GM11168 (cell line): Measurements from ENCODE around the gene SHISA4.
"Not testable (repeated sequence)": the region's sequence is repeated elsewhere in the genome, so short reads cannot be mapped to it uniquely, and the experiment has no call there.

Experiments used
- in situ Hi-C: fragments of 300-500 bp; cut with MboI; formaldehyde crosslinking; loops from one replicate; pipeline ENCODE4 v1.12.0; 2022; ENCODE audit warnings: low sequenced_read_pairs; ENCODE audit not compliant: unreplicated experiment

SHISA4 gene

GRCh38 chr1:201895120-201895665 lies 6.5 kb downstream of the SHISA4 start:
- in situ Hi-C loops: loop anchor here (25.0 kb wide), 1 partner anchor 217 kb away; the partner anchor contains the start of gene GPR37L1

DNA sequence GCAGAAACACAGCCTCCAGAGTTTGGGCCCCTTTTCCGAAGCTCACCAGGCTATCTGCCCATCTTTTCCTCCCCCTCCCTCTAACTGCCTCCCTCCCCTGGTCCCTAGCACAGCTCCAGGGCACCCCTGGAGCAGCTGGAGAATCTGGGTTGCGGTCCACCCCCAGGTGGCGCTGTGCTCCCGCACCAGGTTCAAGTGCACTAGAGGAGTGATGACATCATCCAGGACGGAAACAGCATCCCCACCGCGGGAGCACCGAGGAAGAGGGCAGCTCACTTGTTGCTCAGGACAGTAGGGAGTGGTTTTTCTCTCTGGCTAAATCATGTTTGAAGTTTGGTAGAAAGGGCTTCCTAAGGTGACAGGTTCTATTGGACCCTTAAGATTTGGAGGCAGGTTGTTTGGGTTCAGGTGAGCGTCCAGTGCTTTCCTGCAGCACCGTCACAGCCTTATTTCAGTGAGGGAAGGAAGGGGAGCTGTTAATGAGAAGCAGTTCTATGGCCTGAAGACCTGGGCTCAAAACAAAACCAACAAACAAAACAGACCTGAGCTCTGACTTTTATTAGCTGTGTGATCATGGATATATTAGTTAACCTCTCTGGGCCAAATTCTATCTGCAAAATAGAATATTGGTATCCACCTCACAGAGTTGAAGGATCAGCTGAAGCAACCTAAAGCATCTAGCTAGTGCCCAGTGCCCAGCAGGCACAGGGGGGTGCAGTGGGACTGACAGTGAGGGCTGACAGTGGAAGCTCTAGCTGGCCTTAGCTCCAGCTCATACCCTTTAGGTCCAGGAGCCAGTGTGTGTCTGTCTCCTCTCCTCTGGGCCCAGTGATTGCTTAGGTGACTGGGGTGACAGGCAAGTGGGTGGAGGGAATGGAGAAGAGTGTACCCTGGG lies 7.5 kb downstream of the SHISA4 start:
- in situ Hi-C loops: loop anchor here (25.0 kb wide), 1 partner anchor 216 kb away; the partner anchor contains the start of gene GPR37L1

DNA sequence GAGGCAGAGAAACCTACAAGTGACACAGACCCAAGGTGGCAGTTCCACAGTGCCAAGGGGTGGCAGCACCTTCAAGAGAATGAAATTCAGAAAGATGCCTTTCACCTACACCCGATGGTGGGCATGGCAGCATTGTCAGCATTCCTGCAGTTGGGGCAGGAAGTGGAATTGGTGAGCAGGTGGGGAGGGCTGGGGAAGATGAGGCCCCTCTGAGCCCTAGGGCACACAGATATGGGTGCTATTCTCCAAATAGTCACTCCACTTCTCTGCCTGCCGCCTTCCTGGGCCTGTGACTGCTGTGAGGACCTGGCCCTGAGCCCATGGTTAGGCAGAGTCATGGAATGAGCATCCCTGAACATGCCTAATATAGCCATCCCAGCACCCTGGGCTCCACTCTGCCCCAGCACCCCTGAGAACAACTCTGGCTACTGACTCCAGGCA lies 8.3 kb downstream of the SHISA4 start:
- in situ Hi-C loops: loop anchor here (25.0 kb wide), 1 partner anchor 215 kb away; the partner anchor contains the start of gene GPR37L1

- in situ Hi-C loops: loop anchor here (25.0 kb wide), 1 partner anchor 214 kb away; the partner anchor contains the start of gene GPR37L1
These were observed 9.7 kb downstream of the SHISA4 start for GRCh38 chr1:201898240-201898894.

GRCh38 chr1:201898992-201899391 lies 10.3 kb downstream of the SHISA4 start:
- in situ Hi-C loops: loop anchor here (25.0 kb wide), 1 partner anchor 213 kb away; the partner anchor contains the start of gene GPR37L1

DNA sequence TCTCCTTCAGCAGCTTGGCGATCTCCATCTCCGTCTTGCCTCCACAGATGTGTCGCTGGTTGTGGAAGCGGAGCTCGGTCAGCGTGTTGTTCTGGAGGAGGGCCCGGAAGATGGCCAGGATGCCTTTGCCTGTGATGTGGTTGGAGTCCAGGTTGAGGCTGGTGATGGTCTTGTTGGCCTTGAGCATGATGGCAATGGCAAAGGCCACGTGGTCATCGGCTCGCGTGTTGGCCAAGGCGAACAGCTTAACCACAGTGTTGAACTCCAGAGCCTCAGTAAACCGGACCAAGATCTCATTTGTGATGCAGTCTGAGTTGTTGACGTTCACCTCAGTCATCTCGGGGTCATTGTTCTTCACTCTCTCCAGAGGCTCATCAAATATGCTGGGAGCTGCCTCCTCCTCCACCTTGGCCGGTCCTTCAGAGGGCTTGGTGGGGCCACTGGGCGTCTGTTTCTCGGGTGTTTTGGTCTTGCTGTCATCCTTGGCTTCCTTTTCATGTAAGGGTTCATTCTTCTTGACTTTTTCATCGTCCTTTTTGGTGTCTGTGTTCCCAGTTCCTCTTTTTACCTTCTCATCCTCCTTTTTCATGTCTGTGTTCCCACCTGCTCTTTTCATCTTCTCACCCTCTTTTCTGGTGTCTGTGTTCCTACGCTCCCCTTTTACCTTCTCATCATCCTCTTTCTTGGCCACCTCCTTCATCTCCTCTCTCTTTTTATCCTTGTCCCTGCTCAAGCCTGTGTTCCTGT lies 11.2 kb downstream of the SHISA4 start:
- in situ Hi-C loops: loop anchor here (25.0 kb wide), 1 partner anchor 212 kb away; the partner anchor contains the start of gene GPR37L1

DNA sequence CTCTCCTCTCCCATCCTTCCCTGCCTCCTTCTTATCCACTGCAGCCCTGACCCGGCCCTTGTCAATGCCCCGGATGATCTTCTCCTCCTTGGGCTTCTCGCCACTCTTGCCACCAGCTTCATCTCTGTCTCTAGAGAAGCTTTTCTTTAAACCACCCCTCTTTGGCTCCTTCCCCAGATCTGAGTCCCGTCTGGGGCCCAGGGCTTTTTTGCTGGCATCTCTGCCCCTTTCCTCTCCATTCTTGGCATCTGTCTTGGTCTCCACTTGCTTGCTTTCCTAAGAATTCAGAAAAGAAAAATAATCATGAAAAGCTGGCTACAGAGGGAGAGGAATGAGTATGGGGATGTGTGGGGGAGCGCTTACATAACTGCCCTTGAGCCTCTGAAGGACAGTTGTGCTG lies 11.8 kb downstream of the SHISA4 start:
- in situ Hi-C loops: no loop called here

- in situ Hi-C loops: not testable (repeated sequence)
These were observed 12.3 kb downstream of the SHISA4 start for GRCh38 chr1:201901036-201901435.

DNA sequence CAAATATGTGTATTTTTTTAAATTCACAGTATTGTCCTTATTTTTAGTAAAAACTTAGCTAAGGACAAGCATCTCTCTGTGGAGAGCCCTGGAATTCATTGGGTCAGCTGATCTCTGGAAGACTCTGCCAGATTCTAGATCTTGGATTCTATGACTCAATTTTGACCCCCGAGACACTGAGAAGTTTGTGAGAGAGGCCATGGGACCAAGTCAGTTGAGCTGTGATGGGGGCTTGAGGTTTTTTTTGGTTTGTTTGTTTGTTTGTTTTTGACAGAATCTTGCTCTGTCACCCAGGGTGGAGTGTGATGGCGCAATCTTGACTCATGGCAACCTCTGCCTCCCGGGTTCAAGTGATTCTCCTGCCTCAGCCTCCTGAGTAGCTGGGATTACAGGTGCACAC lies 13.5 kb downstream of the SHISA4 start:
- in situ Hi-C loops: no loop called here

DNA sequence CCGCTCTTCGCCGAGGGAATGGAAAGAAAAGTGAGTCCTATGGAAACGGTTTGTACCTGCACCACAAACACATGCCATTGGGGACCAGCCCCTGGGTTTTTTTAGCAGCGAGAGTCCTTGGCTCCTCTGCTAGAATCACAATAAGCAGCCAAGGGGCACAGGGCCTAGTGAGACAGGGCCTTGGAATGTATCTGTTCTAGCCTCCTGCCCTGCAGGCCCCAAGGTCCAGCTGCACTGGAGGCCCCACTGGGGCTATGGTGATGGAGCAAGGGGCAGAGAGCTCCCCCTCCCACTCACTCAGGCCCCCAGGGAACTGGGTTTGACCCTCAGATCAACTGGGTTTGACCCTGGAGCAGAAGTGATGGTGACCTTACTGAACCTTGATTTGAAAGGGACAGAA lies 14.4 kb downstream of the SHISA4 start:
- in situ Hi-C loops: no loop called here

DNA sequence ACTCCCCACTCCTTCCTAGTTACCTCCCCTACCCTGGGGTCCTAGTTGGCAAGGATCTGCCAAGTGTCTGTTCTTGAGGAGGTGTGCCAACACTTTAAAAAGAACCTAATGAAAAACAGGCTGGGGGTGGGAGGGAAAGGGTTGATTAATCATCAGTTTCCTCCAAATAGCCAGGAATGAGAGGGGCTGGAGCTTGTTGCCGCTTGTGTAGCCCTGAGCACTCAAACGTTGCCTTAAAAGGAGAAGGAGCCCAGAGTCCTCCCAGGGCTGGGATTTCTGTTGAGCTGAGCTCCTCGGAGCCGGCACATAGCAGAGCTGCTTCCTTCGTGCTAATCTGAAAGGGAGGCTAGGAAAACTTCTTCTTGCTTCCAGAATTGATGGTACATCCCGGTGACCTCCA lies 15.9 kb downstream of the SHISA4 start:
- in situ Hi-C loops: no loop called here

GRCh38 chr1:201905234-201905890 lies 16.7 kb downstream of the SHISA4 start:
- in situ Hi-C loops: no loop called here

DNA sequence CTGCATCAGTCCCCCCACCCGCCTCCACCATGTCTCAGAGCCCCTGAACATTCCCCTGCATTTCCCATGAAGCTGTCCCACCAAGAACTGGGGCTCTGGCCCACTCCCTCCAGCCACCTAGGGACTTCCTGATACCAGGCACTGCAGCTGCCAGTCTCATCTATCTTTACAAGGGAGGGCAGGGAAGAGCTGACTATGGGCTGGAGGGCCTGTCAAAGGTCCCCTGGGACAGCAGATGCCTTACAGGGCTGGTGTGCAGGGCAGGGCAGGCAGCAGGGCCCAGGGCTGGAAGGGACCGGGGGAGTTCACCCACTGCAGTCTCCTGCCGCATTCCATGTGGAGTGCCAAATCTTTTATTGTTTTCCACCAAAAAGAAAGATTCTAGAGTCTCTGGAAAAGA lies 17.6 kb downstream of the SHISA4 start:
- in situ Hi-C loops: no loop called here

DNA sequence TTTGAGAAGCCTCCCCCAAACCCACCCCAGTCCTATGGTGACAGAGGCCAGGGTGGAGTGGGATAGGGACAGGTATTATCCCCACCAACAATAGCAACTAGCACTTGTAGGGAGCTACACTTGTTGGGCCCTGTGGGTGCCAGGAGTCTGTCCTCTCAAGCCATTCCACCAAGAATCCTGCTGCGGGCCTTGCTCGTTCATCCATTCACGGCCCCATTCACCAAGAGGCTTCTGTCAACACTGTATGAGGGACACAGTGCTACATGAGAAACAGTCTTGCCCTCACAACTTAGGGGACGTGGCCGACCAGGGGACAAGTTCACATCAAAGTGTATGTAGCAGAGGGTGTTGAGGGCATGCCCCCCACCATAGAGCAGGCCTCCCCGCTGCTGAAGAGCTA lies 18.9 kb downstream of the SHISA4 start:
- in situ Hi-C loops: no loop called here

GRCh38 chr1:201911826-201912571 lies 23.3 kb downstream of the SHISA4 start:
- in situ Hi-C loops: no loop called here

DNA sequence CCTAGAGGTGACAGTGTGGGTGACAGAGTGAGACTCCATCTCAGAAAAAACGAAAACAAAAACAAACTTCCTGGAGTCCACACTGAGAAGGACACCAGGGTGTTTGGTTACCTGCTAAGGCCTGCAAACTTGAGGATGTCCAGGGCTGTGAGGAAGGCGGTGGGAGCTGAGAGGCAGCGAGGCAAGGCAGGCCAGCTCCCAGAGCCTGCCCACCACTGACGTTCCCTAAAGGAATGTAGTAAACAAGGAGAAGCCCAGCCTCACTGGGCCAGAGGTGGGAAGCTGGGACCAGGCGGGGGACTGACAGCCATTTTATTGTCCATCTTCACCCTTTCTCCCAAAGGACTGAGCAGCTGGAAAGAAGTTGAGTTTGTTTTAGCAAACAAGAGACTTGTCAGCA lies 24.1 kb downstream of the SHISA4 start:
- in situ Hi-C loops: no loop called here

- in situ Hi-C loops: no loop called here
These were observed 25.9 kb downstream of the SHISA4 start for GRCh38 chr1:201914456-201915235.

- in situ Hi-C loops: no loop called here
These were observed 28.1 kb downstream of the SHISA4 start for GRCh38 chr1:201916649-201917249.
